ENCODE results near the gene THBS1.

DNA sequence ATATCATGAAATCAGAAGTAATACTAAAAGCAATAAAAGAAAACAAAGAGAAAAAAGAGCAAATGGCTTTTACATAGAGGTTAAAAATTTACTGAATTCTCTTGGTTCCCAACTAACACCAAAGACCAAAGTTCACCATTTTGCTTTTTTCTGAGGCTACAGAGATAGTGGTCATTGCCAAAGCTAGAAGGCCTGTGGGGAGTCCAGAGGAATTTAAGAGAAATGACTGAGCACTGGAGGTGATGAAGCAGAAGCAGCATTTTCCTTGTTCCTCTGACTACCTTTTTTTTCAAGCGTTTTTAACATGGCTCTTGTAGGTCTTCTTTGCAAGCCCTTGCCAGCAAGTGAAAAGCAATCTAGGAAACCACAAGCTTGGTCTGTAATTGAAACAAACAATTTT is 58.2 kb downstream of the THBS1 start:
- TF ChIP-seq, protein P1, sequence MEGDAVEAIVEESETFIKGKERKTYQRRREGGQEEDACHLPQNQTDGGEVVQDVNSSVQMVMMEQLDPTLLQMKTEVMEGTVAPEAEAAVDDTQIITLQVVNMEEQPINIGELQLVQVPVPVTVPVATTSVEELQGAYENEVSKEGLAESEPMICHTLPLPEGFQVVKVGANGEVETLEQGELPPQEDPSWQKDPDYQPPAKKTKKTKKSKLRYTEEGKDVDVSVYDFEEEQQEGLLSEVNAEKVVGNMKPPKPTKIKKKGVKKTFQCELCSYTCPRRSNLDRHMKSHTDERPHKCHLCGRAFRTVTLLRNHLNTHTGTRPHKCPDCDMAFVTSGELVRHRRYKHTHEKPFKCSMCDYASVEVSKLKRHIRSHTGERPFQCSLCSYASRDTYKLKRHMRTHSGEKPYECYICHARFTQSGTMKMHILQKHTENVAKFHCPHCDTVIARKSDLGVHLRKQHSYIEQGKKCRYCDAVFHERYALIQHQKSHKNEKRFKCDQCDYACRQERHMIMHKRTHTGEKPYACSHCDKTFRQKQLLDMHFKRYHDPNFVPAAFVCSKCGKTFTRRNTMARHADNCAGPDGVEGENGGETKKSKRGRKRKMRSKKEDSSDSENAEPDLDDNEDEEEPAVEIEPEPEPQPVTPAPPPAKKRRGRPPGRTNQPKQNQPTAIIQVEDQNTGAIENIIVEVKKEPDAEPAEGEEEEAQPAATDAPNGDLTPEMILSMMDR (IDR thresholded peaks at IDR 0.05; ENCODE audit: low read length) = no peak
- TF ChIP-seq EZH2 (IDR thresholded peaks at IDR 0.05; ENCODE audit: borderline replicate concordance, low read length) = no peak
